Activated CD4-positive, CD25-positive, alpha-beta regulatory T cell treated with anti-CD3 and anti-CD28 coated beads, Interleukin-2, amount 50 U/mL, for 72 hours (primary cell): ENCODE data around the gene PHLDB1.
"Not testable (repeated sequence)": the region's sequence is repeated elsewhere in the genome, so short reads cannot be mapped to it uniquely, and the experiment has no call there.

Experiments
- DNase-seq: peaks from one replicate; pipeline ENCODE4 v3.0.0; 2021

The PHLDB1 gene

DNA sequence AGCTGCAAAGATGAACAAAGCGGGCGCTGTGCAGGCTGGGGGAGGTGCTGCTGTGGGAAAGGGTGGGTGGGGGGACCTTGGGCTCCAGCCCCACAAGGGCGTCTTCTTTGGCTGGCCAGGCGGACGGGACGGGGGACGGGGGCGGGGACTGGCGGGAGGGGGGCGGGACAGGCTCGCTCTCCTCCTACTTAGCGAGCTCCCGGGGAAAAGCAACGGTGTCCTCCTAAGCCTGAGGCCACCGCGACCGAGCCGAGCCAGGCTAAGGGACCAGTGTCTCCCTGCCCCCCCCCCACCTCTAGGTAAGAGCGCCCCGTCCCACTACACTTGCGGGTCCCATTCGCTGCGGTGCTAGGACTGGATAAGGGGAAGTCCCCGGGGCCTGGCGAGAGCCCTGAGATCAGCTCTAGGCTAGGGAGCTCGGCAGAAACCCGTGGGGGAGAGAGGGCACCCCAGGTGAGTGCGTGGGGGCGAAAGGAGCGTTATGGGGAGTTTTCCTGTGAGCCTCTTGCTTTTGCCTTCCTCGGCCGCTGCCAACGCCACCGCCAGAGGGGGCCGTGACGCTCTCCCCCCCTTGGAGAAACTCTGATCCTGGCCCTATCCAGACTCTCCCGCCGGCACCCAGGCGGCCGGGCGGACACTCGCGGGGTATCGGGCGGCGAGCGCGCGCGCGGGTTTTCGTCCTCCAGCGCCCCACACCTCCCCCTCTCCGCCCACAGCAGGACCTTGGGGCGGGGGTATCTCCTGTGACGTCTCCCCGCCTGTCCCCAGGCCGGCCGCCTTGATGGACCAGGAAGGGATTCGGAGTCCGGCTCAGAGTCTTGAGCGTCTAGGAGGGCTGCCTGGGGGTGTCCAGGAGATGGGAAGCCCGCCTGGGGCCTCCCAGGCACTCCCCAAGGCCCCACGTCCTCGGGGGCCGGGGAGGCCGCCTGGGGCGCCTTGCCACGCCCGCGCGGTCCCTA lies at the start of gene PHLDB1:
Gene PHLDB1, plus strand, starts transcription at position 215 of the 959 bp plus-strand sequence. CDS start 6,222 bp downstream, outside the sequence.
- peak; percentile 40 for DNase-seq

- DNase-seq: no peak
Measured at GRCh38 chr11:118560806-118561205, 46.6 kb upstream of the PHLDB1 start.

DNA sequence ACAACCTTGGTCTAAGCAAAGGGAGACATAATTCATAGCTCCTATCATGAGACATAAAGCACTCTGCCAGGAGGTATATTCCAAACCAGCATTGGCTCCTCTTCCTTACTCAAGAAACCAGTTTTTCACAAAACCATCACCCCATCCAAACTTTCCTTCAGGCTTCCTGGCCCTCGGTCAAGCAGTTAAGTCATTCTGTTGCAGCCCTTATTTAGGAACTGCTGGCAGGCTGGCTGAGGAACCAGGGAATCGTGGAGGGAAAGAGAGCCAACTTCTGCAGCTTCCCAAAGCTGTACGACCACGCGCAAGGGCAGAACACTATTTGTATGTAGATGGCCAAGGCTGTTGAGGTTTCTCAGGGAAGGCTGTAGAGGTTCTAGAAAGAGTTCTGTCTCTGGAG lies 42.4 kb upstream of the PHLDB1 start:
- no peak for DNase-seq

GRCh38 chr11:118569670-118570069 lies 37.7 kb upstream of the PHLDB1 start:
- no peak for DNase-seq

- DNase-seq: no peak
Measured at GRCh38 chr11:118570787-118571186, 36.6 kb upstream of the PHLDB1 start.

DNA sequence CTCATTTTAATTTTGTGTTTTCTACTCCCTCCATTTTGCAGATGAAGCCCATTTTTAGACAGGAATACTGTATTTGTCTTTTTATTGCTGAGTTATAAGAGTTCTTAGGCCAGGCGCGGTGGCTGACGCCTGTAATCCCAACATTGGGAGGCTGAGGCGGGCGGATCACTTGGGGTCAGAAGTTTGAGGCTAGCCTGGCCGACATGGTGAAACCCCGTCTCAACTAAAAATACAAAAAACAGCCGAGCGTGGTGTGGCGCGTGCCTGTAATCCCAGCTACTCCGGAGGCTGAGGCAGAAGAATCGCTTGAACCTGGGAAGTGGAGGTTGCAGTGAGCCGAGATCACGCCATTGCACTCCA lies 35.7 kb upstream of the PHLDB1 start:
- peak; percentile 41 for DNase-seq

GRCh38 chr11:118572061-118572980 lies 35.1 kb upstream of the PHLDB1 start, which contains the start of gene ARCN1:
Gene ARCN1 (plus strand): TSS chr11:118572409. CDS start chr11:118572548, 139 bp downstream.
- peak; percentile 76 for DNase-seq

GRCh38 chr11:118572981-118573550 lies 34.3 kb upstream of the PHLDB1 start:
- DNase-seq: no peak

DNA sequence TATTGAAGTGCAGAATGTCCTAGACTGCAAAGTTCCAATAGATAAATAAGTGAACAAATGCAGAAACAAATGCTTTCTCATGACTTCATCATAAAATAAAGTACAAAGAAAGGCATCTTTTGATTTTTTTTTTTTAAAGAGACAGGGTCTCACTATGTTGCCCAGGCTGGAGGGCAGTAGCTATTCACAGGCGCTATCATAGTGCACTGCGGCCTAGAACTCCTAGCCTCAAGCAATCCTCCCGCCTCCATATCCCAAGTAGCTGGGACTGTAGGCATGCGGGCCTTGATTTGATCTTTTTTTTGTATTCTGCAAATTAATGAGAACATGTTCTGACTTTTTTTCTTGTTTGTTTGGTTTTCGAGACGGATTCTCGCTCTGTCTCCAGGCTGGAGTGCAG lies 32.8 kb upstream of the PHLDB1 start:
- DNase-seq: no peak

GRCh38 chr11:118577995-118578394 lies 29.4 kb upstream of the PHLDB1 start:
- not testable (repeated sequence) for DNase-seq

GRCh38 chr11:118581057-118581456 lies 26.4 kb upstream of the PHLDB1 start:
- DNase-seq: no peak

DNA sequence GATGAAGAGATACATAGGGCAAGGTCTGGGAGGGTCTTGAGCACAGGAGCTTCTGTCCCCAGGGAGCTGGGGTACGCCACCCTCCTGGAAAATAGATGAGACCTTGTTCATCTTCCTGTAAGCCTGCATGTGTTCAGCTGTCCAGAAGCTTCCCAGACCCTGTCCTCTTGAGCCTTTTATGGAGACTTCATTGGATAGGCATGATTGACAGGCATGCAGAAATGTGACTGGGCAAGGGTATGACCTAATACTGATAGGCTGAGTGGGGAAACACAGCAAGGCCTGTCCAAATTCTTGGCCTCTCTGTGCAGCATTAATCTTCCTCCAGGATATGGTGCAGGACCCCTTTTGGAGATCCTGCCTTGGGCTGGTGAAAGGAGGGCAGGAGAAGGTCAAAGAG lies 19.5 kb upstream of the PHLDB1 start:
- DNase-seq: no peak

DNA sequence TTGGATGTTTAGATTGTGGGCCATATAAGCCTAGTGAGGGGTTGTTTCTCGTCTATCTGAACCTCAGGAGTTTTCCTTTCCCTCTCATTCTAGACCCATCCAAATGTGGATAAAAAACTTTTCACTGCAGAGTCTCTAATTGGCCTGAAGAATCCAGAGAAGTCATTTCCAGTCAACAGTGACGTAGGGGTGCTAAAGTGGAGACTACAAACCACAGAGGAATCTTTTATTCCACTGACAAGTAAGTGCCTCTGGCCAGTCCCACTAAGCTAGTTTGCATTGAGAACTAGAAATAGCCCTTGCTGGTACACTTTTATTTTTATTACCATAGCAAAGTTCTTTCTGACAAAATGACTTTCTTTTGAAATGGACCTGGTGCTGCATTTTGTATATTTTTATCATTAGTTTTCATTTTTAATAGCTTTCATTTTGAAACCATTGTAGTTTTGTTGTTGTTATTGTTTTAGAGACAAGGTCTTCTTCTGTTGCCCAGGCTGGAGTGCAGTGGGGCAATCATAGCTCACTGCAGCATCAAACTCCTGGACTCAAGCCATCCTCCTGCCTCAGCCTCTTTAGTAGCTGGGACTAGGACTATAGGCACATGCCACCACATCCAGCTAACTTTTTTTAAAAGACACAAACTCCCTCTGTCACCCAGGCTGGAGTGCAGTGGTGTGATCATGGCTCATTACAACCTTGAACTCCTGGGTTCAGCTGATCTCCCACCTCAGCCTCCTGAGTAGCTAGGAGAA lies 14.6 kb upstream of the PHLDB1 start:
- DNase-seq: no peak

GRCh38 chr11:118594984-118595383 lies 12.4 kb upstream of the PHLDB1 start:
- DNase-seq: not testable (repeated sequence)

- DNase-seq: no peak
Measured at GRCh38 chr11:118596224-118597146, 10.9 kb upstream of the PHLDB1 start.

DNA sequence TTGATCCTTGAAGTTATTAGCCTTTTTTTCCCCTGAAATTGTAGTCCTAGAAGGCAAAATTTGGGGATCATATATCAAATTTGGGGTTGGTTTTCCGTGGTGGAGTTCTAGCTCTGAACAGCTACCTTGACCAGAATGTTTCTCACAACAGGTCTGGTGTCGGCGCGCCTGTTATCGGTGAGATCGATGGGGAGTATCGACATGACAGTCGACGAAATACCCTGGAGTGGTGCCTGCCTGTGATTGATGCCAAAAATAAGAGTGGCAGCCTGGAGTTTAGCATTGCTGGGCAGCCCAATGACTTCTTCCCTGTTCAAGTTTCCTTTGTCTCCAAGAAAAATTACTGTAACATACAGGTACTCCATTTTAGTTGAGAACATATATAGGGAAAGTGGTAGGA lies 9.9 kb upstream of the PHLDB1 start:
- DNase-seq: no peak

DNA sequence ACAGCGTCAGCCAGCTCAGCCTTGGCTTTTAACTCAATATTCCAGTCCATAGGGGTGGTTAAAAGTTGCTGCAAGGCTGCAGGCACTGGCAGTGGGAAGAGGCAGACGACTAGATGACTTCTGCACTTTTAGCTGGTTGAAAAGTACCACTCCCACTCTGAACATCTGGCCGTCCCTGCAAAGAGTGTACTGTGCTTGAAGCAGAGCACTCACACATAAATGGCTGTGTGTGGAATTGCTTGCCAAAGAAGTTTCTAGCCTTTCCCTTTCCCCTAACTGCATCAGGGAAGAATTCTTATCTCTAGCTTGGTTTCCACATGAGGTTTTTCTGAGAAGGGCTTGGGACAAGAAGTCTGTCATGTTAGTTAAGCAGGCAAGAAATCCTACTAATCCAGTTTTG lies 5.1 kb upstream of the PHLDB1 start:
- no peak for DNase-seq

- not testable (repeated sequence) for DNase-seq
Measured at GRCh38 chr11:118603709-118604108, 3.7 kb upstream of the PHLDB1 start.

DNA sequence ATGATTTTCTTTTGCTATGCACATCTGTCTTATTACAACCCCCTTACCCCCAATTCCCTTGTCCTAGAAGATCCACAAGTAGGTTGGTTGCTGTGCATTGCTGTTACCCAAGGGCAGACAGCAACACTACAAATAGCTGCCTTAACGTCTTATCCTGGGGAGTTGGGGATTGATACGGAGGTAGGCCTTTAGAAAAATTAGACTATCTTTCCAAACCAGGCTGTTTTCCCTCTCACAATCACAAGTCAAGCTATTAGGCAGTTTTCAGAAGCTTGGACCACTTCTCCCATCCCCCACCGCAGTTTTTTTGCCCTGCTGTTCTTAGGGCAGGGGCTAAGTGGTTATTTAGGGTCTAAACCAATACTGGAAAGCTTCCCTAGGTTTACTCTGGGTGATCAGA lies 2.8 kb upstream of the PHLDB1 start:
- DNase-seq: no peak

GRCh38 chr11:118605116-118605867 lies 2.1 kb upstream of the PHLDB1 start:
- no peak for DNase-seq
